ENCODE data around the gene SLFN14.
"Not testable (repeated sequence)": the region's sequence is repeated elsewhere in the genome, so short reads cannot be mapped to it uniquely, and the experiment has no call there.

Gene SLFN14

GRCh38 chr17:35560703-35561102, at the start of gene SLFN14:
Gene SLFN14, minus strand, starts transcription at chr17:35560819. Its CDS starts 2,757 bp downstream, at chr17:35558062.
- no peak for DNase-seq (ENCODE audit: low spot score)

- DNase-seq (ENCODE audit: low spot score): no peak
Observed at GRCh38 chr17:35609831-35610230, 49.2 kb upstream of the SLFN14 start.

- DNase-seq (ENCODE audit: low spot score): no peak
Observed at GRCh38 chr17:35607239-35607847, 46.7 kb upstream of the SLFN14 start.

GRCh38 chr17:35605678-35606077, 45.1 kb upstream of the SLFN14 start:
- DNase-seq (ENCODE audit: low spot score): no peak

GRCh38 chr17:35603674-35604073, 43.1 kb upstream of the SLFN14 start:
- no peak for DNase-seq (ENCODE audit: low spot score)

GRCh38 chr17:35597604-35598003, 37.0 kb upstream of the SLFN14 start:
- DNase-seq (ENCODE audit: low spot score): no peak

- DNase-seq (ENCODE audit: low spot score): no peak
Observed at GRCh38 chr17:35596530-35597233, 36.1 kb upstream of the SLFN14 start.

- no peak for DNase-seq (ENCODE audit: low spot score)
Observed at GRCh38 chr17:35596072-35596471, 35.5 kb upstream of the SLFN14 start.

- no peak for DNase-seq (ENCODE audit: low spot score)
Observed at GRCh38 chr17:35588196-35588920, 27.7 kb upstream of the SLFN14 start.

- peak; percentile 94 for DNase-seq (ENCODE audit: low spot score)
Observed at GRCh38 chr17:35587074-35587961, 26.7 kb upstream of the SLFN14 start, which contains the start of gene AP2B1. Gene AP2B1, plus strand, starts transcription at chr17:35587322. Its CDS starts 6,709 bp downstream, at chr17:35594031.

- no peak for DNase-seq (ENCODE audit: low spot score)
Observed at GRCh38 chr17:35586569-35587073, 26.0 kb upstream of the SLFN14 start.

- no peak for DNase-seq (ENCODE audit: low spot score)
Observed at GRCh38 chr17:35584061-35584460, 23.4 kb upstream of the SLFN14 start.

- no peak for DNase-seq (ENCODE audit: low spot score)
Observed at GRCh38 chr17:35578929-35579432, 18.4 kb upstream of the SLFN14 start.

- peak; percentile 90 for DNase-seq (ENCODE audit: low spot score)
Observed at GRCh38 chr17:35578197-35578928, 17.7 kb upstream of the SLFN14 start, which contains the start of gene PEX12. Gene PEX12, minus strand, starts transcription at chr17:35578571. Its CDS starts 550 bp downstream, at chr17:35578021.

GRCh38 chr17:35577830-35578196, 17.2 kb upstream of the SLFN14 start:
- DNase-seq (ENCODE audit: low spot score): peak; percentile 11

GRCh38 chr17:35575759-35576158, 15.1 kb upstream of the SLFN14 start:
- no peak for DNase-seq (ENCODE audit: low spot score)

- no peak for DNase-seq (ENCODE audit: low spot score)
Observed at GRCh38 chr17:35569405-35569804, 8.8 kb upstream of the SLFN14 start.

GRCh38 chr17:35568561-35568960, 7.9 kb upstream of the SLFN14 start:
- no peak for DNase-seq (ENCODE audit: low spot score)

- no peak for DNase-seq (ENCODE audit: low spot score)
Observed at GRCh38 chr17:35566968-35567367, 6.3 kb upstream of the SLFN14 start.

- not testable (repeated sequence) for DNase-seq (ENCODE audit: low spot score)
Observed at GRCh38 chr17:35563181-35563580, 2.6 kb upstream of the SLFN14 start.

All from germinal center (tissue), 1 donor.